Panc1 (cell line): Measurements from ENCODE around the gene WRNIP1.

Experiments
- CTCF ChIP-seq: fragments of 450-650 bp; IDR thresholded peaks from 2 replicates; pipeline ENCODE4 v1.5.1; 2017; ENCODE audit warnings: mild to moderate bottlenecking
- REST ChIP-seq, 2 experiments: IDR thresholded peaks; 2 replicates each; pipeline ENCODE4 v1.6.1; 2011 to 2012; ENCODE audit warnings: low read depth in 2 of 2, control low read depth in 1 of 2, low read length in 1 of 2, mild to moderate bottlenecking in 1 of 2, moderate library complexity in 1 of 2; ENCODE audit not compliant: insufficient read depth in 1 of 2
- TCF7L2 ChIP-seq: IDR thresholded peaks from 2 replicates; pipeline ENCODE4 v1.6.1; 2011; ENCODE audit warnings: mild to moderate bottlenecking, low read depth, low read length, inconsistent platforms

- TF ChIP-seq CTCF = no peak
- no peak for TF ChIP-seq REST (IDR thresholded peaks at IDR 0.05; ENCODE audit: insufficient read depth in 1 of 2, low read depth in 2 of 2, low read length in 1 of 2)
- no peak for TF ChIP-seq TCF7L2
Observed at GRCh38 chr6:2818593-2818992, 53.4 kb downstream of the WRNIP1 start.
